Activated T-cell treated with anti-CD3 and anti-CD28 coated beads for 1 hour (primary cell): ENCODE measurements around the gene TICAM1.

Experiments used
- DNase-seq: peaks from one replicate; pipeline ENCODE4 v3.0.0-alpha.2; 2020; ENCODE audit warnings: low read depth

TICAM1 gene

GRCh38 chr19:4768934-4769777 lies 62.4 kb downstream of the TICAM1 start:
- peak; percentile 68 for DNase-seq
